ENCODE data around the gene SLC39A11. TPM values are rescaled to one million over a fixed set of nuclear protein-coding genes. Genes with fewer than 3 reads are reported as not detected.

Gene SLC39A11
- polyA plus RNA-seq, 1 donor from 2014 or later = 8.0 TPM

DNA sequence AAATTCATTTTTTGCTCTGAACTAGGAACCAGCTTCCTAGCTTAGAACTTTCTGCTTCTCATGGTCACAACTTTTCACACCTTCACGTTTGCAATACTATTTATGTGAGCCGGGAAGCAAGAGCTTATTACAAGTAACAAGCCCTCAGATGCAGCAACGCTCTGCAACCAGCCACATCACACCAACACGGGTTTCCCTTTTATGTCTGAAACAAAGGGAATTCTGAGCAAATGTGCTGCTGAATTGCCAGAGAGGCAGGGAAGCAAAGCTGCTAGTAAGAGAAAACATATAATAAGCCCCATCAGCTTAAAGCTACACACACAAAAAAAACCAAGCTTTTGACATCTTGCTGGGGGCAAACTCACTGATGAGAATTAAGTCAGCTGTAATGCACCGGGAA, 122.2 kb downstream of the SLC39A11 start:
- Histone ChIP-seq H3K36me3 (ENCODE audit: insufficient read depth, low read length) (no peaks in the 10 kb centered on the region), H2AFZ (ENCODE audit: low read depth, low read length) (peak overlapping the region; percentile 7), H3K79me2 (replicated peaks; ENCODE audit: insufficient read depth, low read length) (no peaks in the 10 kb centered on the region), H3K9me3 (ENCODE audit: low read length) (no peaks in the 10 kb centered on the region), H3K9ac (ENCODE audit: low read length) (peak overlapping the region; percentile 34), H3K9me2 (ENCODE audit: insufficient read depth, low read length) (no peaks in the 10 kb centered on the region), H3K4me2 (ENCODE audit: low read length) (no peak overlapping the region), H3F3A (ENCODE audit: insufficient read depth, low read length, poor library complexity, severe bottlenecking) (no peaks in the 10 kb centered on the region), H3K27me3 (ENCODE audit: insufficient read depth, low read depth, low read length) (no peaks in the 10 kb centered on the region), H3K27ac (ENCODE audit: low read length) (peak overlapping the region; percentile 57), H3K4me3 (ENCODE audit: low read length) (peak overlapping the region; percentile 17), H4K20me1 (ENCODE audit: insufficient read depth) (no peaks in the 10 kb centered on the region)
- no peak for TF ChIP-seq TAF1 (IDR thresholded peaks at IDR 0.05; ENCODE audit: low read depth)
- TF ChIP-seq SMC3 (conservative IDR thresholded peaks at IDR 0.05; ENCODE audit: poor library complexity) = no peak
- peak; percentile 23 for TF ChIP-seq RAD21 (conservative IDR thresholded peaks at IDR 0.05)
- peak; percentile 41 for TF ChIP-seq POLR2AphosphoS5 (IDR thresholded peaks at IDR 0.05)
- TF ChIP-seq, protein P1, sequence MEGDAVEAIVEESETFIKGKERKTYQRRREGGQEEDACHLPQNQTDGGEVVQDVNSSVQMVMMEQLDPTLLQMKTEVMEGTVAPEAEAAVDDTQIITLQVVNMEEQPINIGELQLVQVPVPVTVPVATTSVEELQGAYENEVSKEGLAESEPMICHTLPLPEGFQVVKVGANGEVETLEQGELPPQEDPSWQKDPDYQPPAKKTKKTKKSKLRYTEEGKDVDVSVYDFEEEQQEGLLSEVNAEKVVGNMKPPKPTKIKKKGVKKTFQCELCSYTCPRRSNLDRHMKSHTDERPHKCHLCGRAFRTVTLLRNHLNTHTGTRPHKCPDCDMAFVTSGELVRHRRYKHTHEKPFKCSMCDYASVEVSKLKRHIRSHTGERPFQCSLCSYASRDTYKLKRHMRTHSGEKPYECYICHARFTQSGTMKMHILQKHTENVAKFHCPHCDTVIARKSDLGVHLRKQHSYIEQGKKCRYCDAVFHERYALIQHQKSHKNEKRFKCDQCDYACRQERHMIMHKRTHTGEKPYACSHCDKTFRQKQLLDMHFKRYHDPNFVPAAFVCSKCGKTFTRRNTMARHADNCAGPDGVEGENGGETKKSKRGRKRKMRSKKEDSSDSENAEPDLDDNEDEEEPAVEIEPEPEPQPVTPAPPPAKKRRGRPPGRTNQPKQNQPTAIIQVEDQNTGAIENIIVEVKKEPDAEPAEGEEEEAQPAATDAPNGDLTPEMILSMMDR (IDR thresholded peaks at IDR 0.05; ENCODE audit: poor library complexity, severe bottlenecking) = no peak
- TF ChIP-seq, protein P2, sequence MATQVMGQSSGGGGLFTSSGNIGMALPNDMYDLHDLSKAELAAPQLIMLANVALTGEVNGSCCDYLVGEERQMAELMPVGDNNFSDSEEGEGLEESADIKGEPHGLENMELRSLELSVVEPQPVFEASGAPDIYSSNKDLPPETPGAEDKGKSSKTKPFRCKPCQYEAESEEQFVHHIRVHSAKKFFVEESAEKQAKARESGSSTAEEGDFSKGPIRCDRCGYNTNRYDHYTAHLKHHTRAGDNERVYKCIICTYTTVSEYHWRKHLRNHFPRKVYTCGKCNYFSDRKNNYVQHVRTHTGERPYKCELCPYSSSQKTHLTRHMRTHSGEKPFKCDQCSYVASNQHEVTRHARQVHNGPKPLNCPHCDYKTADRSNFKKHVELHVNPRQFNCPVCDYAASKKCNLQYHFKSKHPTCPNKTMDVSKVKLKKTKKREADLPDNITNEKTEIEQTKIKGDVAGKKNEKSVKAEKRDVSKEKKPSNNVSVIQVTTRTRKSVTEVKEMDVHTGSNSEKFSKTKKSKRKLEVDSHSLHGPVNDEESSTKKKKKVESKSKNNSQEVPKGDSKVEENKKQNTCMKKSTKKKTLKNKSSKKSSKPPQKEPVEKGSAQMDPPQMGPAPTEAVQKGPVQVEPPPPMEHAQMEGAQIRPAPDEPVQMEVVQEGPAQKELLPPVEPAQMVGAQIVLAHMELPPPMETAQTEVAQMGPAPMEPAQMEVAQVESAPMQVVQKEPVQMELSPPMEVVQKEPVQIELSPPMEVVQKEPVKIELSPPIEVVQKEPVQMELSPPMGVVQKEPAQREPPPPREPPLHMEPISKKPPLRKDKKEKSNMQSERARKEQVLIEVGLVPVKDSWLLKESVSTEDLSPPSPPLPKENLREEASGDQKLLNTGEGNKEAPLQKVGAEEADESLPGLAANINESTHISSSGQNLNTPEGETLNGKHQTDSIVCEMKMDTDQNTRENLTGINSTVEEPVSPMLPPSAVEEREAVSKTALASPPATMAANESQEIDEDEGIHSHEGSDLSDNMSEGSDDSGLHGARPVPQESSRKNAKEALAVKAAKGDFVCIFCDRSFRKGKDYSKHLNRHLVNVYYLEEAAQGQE (IDR thresholded peaks at IDR 0.05; ENCODE audit: borderline replicate concordance) = peak; percentile 54
- TF ChIP-seq EP300 (conservative IDR thresholded peaks at IDR 0.05; ENCODE audit: poor library complexity, severe bottlenecking) = no peak
- TF ChIP-seq EZH2 (IDR thresholded peaks at IDR 0.05; ENCODE audit: borderline replicate concordance, insufficient read depth, low read length, poor library complexity, severe bottlenecking) = no peak
- no peak for TF ChIP-seq MXI1 (conservative IDR thresholded peaks at IDR 0.05; ENCODE audit: poor library complexity, severe bottlenecking)

DNA sequence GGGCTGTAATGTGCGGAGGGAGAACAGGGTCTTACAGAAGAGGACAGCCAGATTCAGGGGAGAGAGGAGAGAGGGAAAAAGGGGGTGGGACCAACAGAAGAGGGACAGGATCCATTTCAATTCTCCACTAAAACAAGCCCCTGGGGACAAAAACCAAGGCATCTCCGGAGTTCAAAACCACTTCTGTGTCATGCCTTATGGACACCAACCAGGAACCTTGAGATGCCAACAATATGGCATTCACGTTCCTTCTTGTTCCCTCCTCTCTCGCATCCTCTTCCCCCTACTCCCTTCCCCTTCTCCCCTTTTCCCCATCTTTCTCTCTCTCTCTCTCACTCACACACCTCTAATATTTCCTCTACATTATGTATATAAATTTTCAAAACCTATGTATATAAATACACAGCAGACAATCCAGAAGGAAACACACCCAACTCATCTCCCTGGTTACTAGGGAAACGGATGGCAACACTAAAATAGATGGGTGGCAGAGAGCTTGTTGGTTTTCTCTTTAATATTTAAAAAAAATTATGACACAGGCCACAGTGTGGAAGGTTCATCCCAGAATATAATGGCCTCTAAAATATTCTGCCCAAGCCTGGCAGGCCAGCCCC, 123.1 kb downstream of the SLC39A11 start:
- no peaks in the 10 kb centered on the region for H3K9me2 ChIP-seq (ENCODE audit: insufficient read depth, low read length)
- no peaks in the 10 kb centered on the region for H3K9me3 ChIP-seq (ENCODE audit: low read length)
- H4K20me1 ChIP-seq (ENCODE audit: insufficient read depth) = no peaks in the 10 kb centered on the region
- TF ChIP-seq EZH2 (IDR thresholded peaks at IDR 0.05; ENCODE audit: borderline replicate concordance, insufficient read depth, low read length, poor library complexity, severe bottlenecking) = no peak
- TF ChIP-seq, protein P2 (IDR thresholded peaks at IDR 0.05; ENCODE audit: borderline replicate concordance) = no peak
- no peak for TF ChIP-seq TAF1 (IDR thresholded peaks at IDR 0.05; ENCODE audit: low read depth)
- TF ChIP-seq RAD21 (conservative IDR thresholded peaks at IDR 0.05) = no peak
- no peak for TF ChIP-seq SMC3 (conservative IDR thresholded peaks at IDR 0.05; ENCODE audit: poor library complexity)
- TF ChIP-seq EP300 (conservative IDR thresholded peaks at IDR 0.05; ENCODE audit: poor library complexity, severe bottlenecking) = no peak
- TF ChIP-seq, protein P1 (IDR thresholded peaks at IDR 0.05; ENCODE audit: poor library complexity, severe bottlenecking) = no peak
- TF ChIP-seq POLR2AphosphoS5 (IDR thresholded peaks at IDR 0.05) = no peak
- TF ChIP-seq MXI1 (conservative IDR thresholded peaks at IDR 0.05; ENCODE audit: poor library complexity, severe bottlenecking) = no peak
- H3K9ac ChIP-seq (ENCODE audit: low read length) = peak overlapping the region; percentile 34
- no peaks in the 10 kb centered on the region for H3K36me3 ChIP-seq (ENCODE audit: insufficient read depth, low read length)
- peak overlapping the region; percentile 17 for H3K4me3 ChIP-seq (ENCODE audit: low read length)
- H3K79me2 ChIP-seq (replicated peaks; ENCODE audit: insufficient read depth, low read length) = no peaks in the 10 kb centered on the region
- no peaks in the 10 kb centered on the region for H3K27me3 ChIP-seq (ENCODE audit: insufficient read depth, low read depth, low read length)
- H3F3A ChIP-seq (ENCODE audit: insufficient read depth, low read length, poor library complexity, severe bottlenecking) = no peaks in the 10 kb centered on the region
- no peak overlapping the region for H3K4me2 ChIP-seq (ENCODE audit: low read length)
- peak overlapping the region; percentile 57 for H3K27ac ChIP-seq (ENCODE audit: low read length)
- H2AFZ ChIP-seq (ENCODE audit: low read depth, low read length) = no peak overlapping the region
